ENCODE results near the gene ARL8B.
"Not testable (repeated sequence)": the region's sequence is repeated elsewhere in the genome, so short reads cannot be mapped to it uniquely, and the experiment has no call there.

The ARL8B gene

GRCh38 chr3:5147152-5147551, 25.1 kb downstream of the ARL8B start:
- DNase-seq = not testable (repeated sequence)

- DNase-seq = no peak
Observed at GRCh38 chr3:5149306-5149880, 27.3 kb downstream of the ARL8B start.

- no peak for DNase-seq
Observed at GRCh38 chr3:5151586-5151985, 29.5 kb downstream of the ARL8B start.

- DNase-seq = no peak
Observed at GRCh38 chr3:5153074-5153473, 31.0 kb downstream of the ARL8B start.

- DNase-seq = no peak
Observed at GRCh38 chr3:5155241-5155640, 33.1 kb downstream of the ARL8B start.

GRCh38 chr3:5160321-5160720, 38.2 kb downstream of the ARL8B start:
- DNase-seq = no peak

GRCh38 chr3:5160940-5161858, 39.1 kb downstream of the ARL8B start:
- DNase-seq = no peak

GRCh38 chr3:5162102-5162501, 40.0 kb downstream of the ARL8B start:
- DNase-seq = no peak

GRCh38 chr3:5165698-5166097, 43.6 kb downstream of the ARL8B start:
- no peak for DNase-seq

- no peak for DNase-seq
Observed at GRCh38 chr3:5166846-5167245, 44.8 kb downstream of the ARL8B start.

- DNase-seq = no peak
Observed at GRCh38 chr3:5168110-5168509, 46.0 kb downstream of the ARL8B start.

GRCh38 chr3:5169807-5170206, 47.7 kb downstream of the ARL8B start:
- no peak for DNase-seq

GRCh38 chr3:5170975-5171374, 48.9 kb downstream of the ARL8B start:
- DNase-seq = no peak

- DNase-seq = no peak
Observed at GRCh38 chr3:5172018-5172417, 49.9 kb downstream of the ARL8B start.

GRCh38 chr3:5179036-5179435, 56.9 kb downstream of the ARL8B start:
- DNase-seq = not testable (repeated sequence)

- DNase-seq = no peak
Observed at GRCh38 chr3:5181469-5182141, 59.5 kb downstream of the ARL8B start.

- not testable (repeated sequence) for DNase-seq
Observed at GRCh38 chr3:5183714-5184113, 61.6 kb downstream of the ARL8B start.

- no peak for DNase-seq
Observed at GRCh38 chr3:5184499-5184898, 62.4 kb downstream of the ARL8B start.

- no peak for DNase-seq
Observed at GRCh38 chr3:5185093-5185673, 63.1 kb downstream of the ARL8B start.

- DNase-seq = no peak
Observed at GRCh38 chr3:5186089-5186857, 64.2 kb downstream of the ARL8B start.

- no peak for DNase-seq
Observed at GRCh38 chr3:5186858-5187155, 64.7 kb downstream of the ARL8B start.

- peak; percentile 93 for DNase-seq
Observed at GRCh38 chr3:5187156-5187919, 65.2 kb downstream of the ARL8B start, which contains the start of gene EDEM1. Gene EDEM1, plus strand, starts transcription at chr3:5187707. Its CDS starts 99 bp downstream, at chr3:5187806.

Data from activated CD4-positive, alpha-beta T cell treated with anti-CD3 and anti-CD28 coated beads, Interleukin-2, amount 50 U/mL, for 1 hour (primary cell).